WTC11 (cell line): Measurements from ENCODE around the gene C10orf90. TPM values are rescaled to one million over a fixed set of nuclear protein-coding genes. Genes with fewer than 3 reads are reported as not detected.

ENCODE experiments used
- ATAC-seq: fragments of 200-7000 bp; cut with Tn5 transposase; 2 replicates; pipeline ENCODE4 v1.10.0; 2021; ENCODE audit warnings: mild to moderate bottlenecking, moderate library complexity
- CTCF ChIA-PET: fragments of 300-600 bp; sonication (Branson Sonifier 250); formaldehyde crosslinking; loops from one replicate; lab custom pipeline; 2021; ENCODE audit warnings: antibody characterized with exemption; lab: Charles Lee
- POLR2A ChIA-PET: fragments of 350-600 bp; sonication (Branson Sonifier 250); formaldehyde crosslinking; loops from one replicate; lab custom pipeline; 2021; ENCODE audit warnings: antibody characterized with exemption; lab: Charles Lee
- DNase-seq: peaks from one replicate; pipeline ENCODE4 v3.0.0; 2021; ENCODE audit warnings: low spot score
- H3K27ac Mint-ChIP-seq: 2 replicates; pipeline ENCODE4 v1.8.0; 2021; ENCODE audit warnings: mixed read lengths
- H3K27me3 Mint-ChIP-seq: 2 replicates; pipeline ENCODE4 v1.8.0; 2021; ENCODE audit warnings: low read depth, mild to moderate bottlenecking, moderate library complexity, mixed read lengths
- H3K36me3 Mint-ChIP-seq: 2 replicates; pipeline ENCODE4 v1.8.0; 2021; ENCODE audit warnings: mixed read lengths
- H3K4me1 Mint-ChIP-seq: 2 replicates; pipeline ENCODE4 v1.8.0; 2022; ENCODE audit warnings: mixed read lengths
- H3K4me3 Mint-ChIP-seq: 2 replicates; pipeline ENCODE4 v1.8.0; 2021; ENCODE audit warnings: mild to moderate bottlenecking, moderate library complexity, mixed read lengths
- H3K9me3 Mint-ChIP-seq: 2 replicates; pipeline ENCODE4 v1.8.0; 2021; ENCODE audit warnings: mixed read lengths
- AR ChIP-seq: fragments of 250-450 bp; sonication (Bioruptor Pico); IDR thresholded peaks from 2 replicates; pipeline ENCODE4 v1.9.0; 2021; ENCODE audit warnings: mild to moderate bottlenecking
- FOXK1 ChIP-seq: sonication (generic); formaldehyde crosslinking; IDR thresholded peaks from 2 replicates; pipeline ENCODE4 v1.8.0; 2022; ENCODE audit warnings: mild to moderate bottlenecking, moderate library complexity, missing genetic modification reagents
- FOXP4 ChIP-seq: sonication (generic); formaldehyde crosslinking; IDR thresholded peaks from 2 replicates; pipeline ENCODE4 v1.8.0; 2022; ENCODE audit warnings: mild to moderate bottlenecking, missing genetic modification reagents
- KAT7 ChIP-seq: sonication (generic); formaldehyde crosslinking; IDR thresholded peaks from 2 replicates; pipeline ENCODE4 v1.8.1; 2023; ENCODE audit warnings: missing genetic modification reagents, mild to moderate bottlenecking, borderline replicate concordance
- NR1H2 ChIP-seq: sonication (generic); formaldehyde crosslinking; IDR thresholded peaks from 2 replicates; pipeline ENCODE4 v1.9.0; 2021; ENCODE audit warnings: mild to moderate bottlenecking, moderate library complexity, missing genetic modification reagents
- SMAD4 ChIP-seq: sonication (generic); formaldehyde crosslinking; IDR thresholded peaks from 2 replicates; pipeline ENCODE4 v1.8.0; 2022; ENCODE audit warnings: mild to moderate bottlenecking, missing genetic modification reagents
- SP1 ChIP-seq: sonication (generic); formaldehyde crosslinking; conservative IDR thresholded peaks from 2 replicates; pipeline ENCODE4 v1.8.1; 2022; ENCODE audit warnings: missing genetic modification reagents
- STAT6 ChIP-seq: sonication (generic); formaldehyde crosslinking; conservative IDR thresholded peaks from 2 replicates; pipeline ENCODE4 v1.8.1; 2023; ENCODE audit warnings: mild to moderate bottlenecking, low read depth, missing genetic modification reagents, moderate library complexity
- TEAD1 ChIP-seq: sonication (generic); formaldehyde crosslinking; IDR thresholded peaks from 2 replicates; pipeline ENCODE4 v1.8.0; 2022; ENCODE audit warnings: mild to moderate bottlenecking, missing genetic modification reagents
- ZNF281 ChIP-seq: sonication (generic); formaldehyde crosslinking; IDR thresholded peaks from 2 replicates; pipeline ENCODE4 v1.8.0; 2023; ENCODE audit warnings: mild to moderate bottlenecking, missing genetic modification reagents
- ZNF425 ChIP-seq: fragments of 250-450 bp; sonication (Bioruptor Pico); conservative IDR thresholded peaks from 2 replicates; pipeline ENCODE4 v1.9.0; 2021; ENCODE audit warnings: mild to moderate bottlenecking
- ZNF512 ChIP-seq: sonication (generic); formaldehyde crosslinking; IDR thresholded peaks from 2 replicates; pipeline ENCODE4 v1.8.1; 2022; ENCODE audit warnings: missing genetic modification reagents, borderline replicate concordance
- ZNF532 ChIP-seq: fragments of 250-450 bp; sonication (Bioruptor Pico); IDR thresholded peaks from 2 replicates; pipeline ENCODE4 v1.9.0; 2021; ENCODE audit warnings: mild to moderate bottlenecking, borderline replicate concordance
- ZSCAN18 ChIP-seq: fragments of 250-450 bp; sonication (Bioruptor Pico); IDR thresholded peaks from 2 replicates; pipeline ENCODE4 v2.1.2; 2022; ENCODE audit warnings: mild to moderate bottlenecking, moderate library complexity
- total RNA-seq: library from RNA; stranded (reverse); gene quantifications from 3 replicates; pipeline ENCODE4 v1.2.3, GENCODE V29; 2021

C10orf90 gene
- total RNA-seq, 1 experiment from 2014 or later, result 0.85 TPM

GRCh38 chr10:126454045-126454751 lies 216.3 kb downstream of the C10orf90 start (continued):
- no peak for TF ChIP-seq FOXP4
- TF ChIP-seq ZNF425 (CRISPR knock-in tag), result no peak

- H3K36me3 Mint-ChIP-seq, result no peaks in the 10 kb centered on the region
- peaks cover 8% of the 10 kb centered on the region; the same call in 1 of the 2 replicates for H3K9me3 Mint-ChIP-seq
- H3K4me3 Mint-ChIP-seq, result no peak overlapping the region
- H3K27me3 Mint-ChIP-seq, result no peaks in the 10 kb centered on the region
- no peak for ATAC-seq
- H3K27ac Mint-ChIP-seq, result no peak overlapping the region
- DNase-seq, result no peak
- ChIA-PET POLR2A (no interaction called here), CTCF (interaction anchor here (1.5 kb wide), 1 partner anchor 12 kb away, joined by 6 read pairs; no protein-coding TSS in a partner anchor)
- no peaks in the 10 kb centered on the region for H3K4me1 Mint-ChIP-seq
- TF ChIP-seq ZSCAN18 (CRISPR knock-in tag) (no peak), AR (CRISPR knock-in tag) (no peak), ZNF532 (CRISPR knock-in tag) (no peak), TEAD1 (CRISPR knock-in tag) (no peak), SMAD4 (CRISPR knock-in tag) (no peak), ZNF512 (CRISPR knock-in tag) (no peak), SP1 (CRISPR knock-in tag) (no peak), ZNF281 (no peak), FOXK1 (no peak), KAT7 (CRISPR knock-in tag) (no peak), STAT6 (CRISPR knock-in tag) (no peak), NR1H2 (CRISPR knock-in tag) (no peak)
These were observed 218.2 kb downstream of the C10orf90 start for GRCh38 chr10:126452245-126452644.
